Activated CD4-positive, alpha-beta T cell treated with anti-CD3 and anti-CD28 coated beads for 1 hour (primary cell): ENCODE measurements around the gene CNRIP1.
"Not testable (repeated sequence)": the region's sequence is repeated elsewhere in the genome, so short reads cannot be mapped to it uniquely, and the experiment has no call there.

Source experiments
- DNase-seq: peaks from one replicate; pipeline ENCODE4 v3.0.0-alpha.2; 2020

Gene CNRIP1

GRCh38 chr2:68319398-68320117 is at the start of gene CNRIP1:
Gene CNRIP1, minus strand, starts transcription at chr2:68319949. Its CDS starts 549 bp downstream, at chr2:68319400.
- no peak for DNase-seq

DNA sequence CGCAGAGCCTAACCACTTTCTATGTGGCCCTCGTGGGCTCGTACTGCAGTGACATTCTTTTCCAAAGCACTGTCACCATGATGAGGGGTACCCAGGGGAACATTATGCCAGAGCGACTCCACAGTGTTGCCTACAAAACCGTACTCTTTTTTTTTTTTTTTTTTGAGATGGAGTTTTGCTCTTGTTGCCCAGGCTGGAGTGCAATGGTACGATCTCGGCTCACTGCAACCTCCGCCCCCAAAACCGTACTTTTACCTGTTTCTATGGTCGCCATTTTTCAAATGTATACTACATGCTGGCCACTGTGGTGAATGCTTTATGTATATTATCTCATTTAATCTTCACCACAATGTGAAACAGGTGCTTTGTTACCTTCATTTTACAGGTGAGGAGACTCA is 49.6 kb upstream of the CNRIP1 start:
- DNase-seq = no peak

- no peak for DNase-seq
Measured at GRCh38 chr2:68368654-68369336, 49.0 kb upstream of the CNRIP1 start.

DNA sequence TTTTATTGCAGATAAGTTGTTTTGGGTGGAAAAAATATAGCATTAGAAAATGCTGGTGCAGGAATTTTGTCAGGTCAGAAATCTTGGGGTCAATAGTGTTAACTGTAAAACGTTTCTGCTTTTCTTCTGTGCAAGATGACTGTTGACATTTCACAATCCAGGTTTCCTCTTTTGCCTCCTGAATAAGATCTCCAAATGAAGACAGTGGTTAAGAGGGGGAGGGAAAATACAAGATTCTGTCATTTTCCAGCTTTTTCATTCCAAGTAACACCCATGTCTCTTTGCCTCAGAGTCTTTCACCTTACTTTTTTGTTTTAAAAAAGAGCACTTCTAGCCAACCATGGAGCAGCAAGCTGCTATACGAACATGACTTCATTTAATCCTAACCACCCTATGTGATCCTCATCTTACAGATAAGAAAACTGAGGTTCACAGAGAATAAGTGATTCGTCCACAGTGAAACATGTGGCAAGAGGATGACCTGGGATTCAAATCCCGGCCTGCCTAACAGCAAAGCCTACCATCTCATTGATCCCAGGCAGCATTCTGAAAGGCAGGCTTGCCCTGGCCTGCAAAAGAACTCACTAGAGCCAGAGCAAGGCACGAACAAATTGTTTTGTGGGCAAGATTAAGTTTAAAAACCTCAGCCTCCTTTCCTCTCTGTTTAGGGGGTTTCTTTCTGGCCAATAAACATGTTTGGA is 48.4 kb upstream of the CNRIP1 start:
- no peak for DNase-seq

GRCh38 chr2:68366083-68366560 is 46.4 kb upstream of the CNRIP1 start:
- no peak for DNase-seq

- no peak for DNase-seq
Measured at GRCh38 chr2:68365087-68365486, 45.3 kb upstream of the CNRIP1 start, which contains the start of gene PLEK. Gene PLEK, plus strand, starts transcription at chr2:68365282. Its CDS starts 70 bp downstream, at chr2:68365352.

- no peak for DNase-seq
Measured at GRCh38 chr2:68363721-68364120, 44.0 kb upstream of the CNRIP1 start.

DNA sequence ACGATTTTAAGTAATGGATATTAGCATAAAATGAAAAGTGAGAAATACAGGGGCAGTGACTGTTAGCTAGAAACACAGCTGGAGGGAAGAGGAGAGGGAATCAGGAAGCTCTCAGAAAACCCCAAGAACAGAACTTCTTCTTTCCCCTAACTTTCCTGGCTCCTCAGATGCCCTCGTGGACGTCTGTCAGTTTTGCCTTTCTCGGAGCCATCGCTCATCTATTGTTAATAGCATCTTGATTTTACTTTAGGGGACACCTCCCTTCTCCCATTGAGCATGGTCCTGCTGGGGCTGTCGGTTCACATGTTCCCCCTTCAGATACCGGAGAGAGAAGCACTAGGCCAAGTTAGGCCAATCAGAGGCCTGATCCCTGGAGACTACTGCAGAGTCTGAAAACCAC is 43.0 kb upstream of the CNRIP1 start:
- no peak for DNase-seq

DNA sequence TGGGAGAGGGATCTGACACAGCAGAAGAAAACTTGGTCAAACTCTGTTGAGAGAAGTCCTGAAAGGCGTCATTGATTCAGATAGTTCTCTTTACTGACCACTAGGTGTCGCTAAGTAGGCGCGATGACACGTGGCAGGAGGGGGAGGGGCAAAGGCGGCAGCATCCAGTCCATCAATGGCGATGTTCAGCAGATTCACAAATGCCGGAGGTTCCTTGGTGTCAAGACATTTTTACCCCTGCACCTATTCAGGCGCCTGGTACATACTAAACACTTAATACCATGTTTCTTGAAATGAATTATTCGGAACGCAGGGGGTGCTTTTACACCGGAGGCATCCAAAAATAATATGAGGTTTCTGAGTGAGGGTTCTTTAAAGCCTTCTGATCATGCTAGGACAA is 42.3 kb upstream of the CNRIP1 start:
- DNase-seq = peak; percentile 65

- no peak for DNase-seq
Measured at GRCh38 chr2:68359889-68360288, 40.1 kb upstream of the CNRIP1 start.

- DNase-seq = no peak
Measured at GRCh38 chr2:68357605-68358337, 38.0 kb upstream of the CNRIP1 start.

- no peak for DNase-seq
Measured at GRCh38 chr2:68356599-68357239, 37.0 kb upstream of the CNRIP1 start.

- no peak for DNase-seq
Measured at GRCh38 chr2:68352651-68353391, 33.1 kb upstream of the CNRIP1 start.

DNA sequence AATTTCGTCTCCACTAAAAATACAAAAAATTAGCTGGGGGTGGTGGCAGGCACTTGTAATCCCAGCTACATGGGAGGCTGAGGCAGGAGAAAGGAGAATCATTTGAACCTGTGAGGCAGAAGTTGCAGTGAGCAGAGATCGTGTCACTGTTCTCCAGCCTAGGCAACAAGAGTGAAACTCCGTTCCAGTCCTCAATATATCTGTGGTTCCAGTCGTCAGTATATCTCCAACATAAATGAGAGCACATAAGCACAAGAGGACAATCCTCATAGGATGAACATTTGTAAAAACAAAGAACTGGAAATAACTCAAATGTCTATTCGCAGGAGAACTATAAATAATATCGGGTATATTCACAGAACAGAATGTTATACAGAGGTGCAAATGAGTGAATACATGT is 32.2 kb upstream of the CNRIP1 start:
- DNase-seq = no peak

GRCh38 chr2:68349091-68349490 is 29.3 kb upstream of the CNRIP1 start:
- DNase-seq = not testable (repeated sequence)

DNA sequence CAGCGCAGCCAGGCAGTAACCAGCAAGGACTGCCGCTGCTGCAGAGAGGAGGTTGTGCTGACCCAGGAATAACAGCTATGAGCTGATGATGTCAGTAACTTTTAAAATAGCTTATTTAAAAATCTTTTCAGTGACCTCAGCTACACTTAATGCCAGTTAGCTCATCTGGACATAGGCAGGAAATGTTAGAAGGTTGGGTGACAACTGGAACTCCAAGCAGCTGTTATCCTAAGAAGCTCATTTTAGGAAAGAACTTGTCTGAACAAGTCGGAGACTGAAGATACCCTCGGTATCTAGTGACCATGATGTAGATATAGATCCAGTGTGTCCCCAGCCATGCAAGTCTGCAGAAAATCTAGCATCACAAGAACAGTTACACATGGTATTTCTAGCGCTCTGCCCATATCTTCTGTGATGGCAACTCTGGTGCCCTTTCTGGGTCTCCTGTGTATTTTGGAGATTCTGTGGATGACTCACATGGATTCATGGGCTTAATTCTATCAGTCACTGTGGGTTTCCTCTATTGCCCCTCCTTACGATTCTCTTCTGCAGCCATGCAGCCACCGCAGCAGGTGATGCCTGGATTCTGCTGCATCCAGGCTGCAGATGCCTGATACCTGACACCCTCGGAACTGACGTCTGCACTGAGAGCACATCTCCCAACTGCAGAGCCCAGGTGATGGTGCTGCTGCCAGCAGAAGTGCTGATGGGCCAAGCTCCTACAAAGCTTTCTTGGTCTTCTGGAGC is 25.6 kb upstream of the CNRIP1 start:
- no peak for DNase-seq

GRCh38 chr2:68344031-68344430 is 24.3 kb upstream of the CNRIP1 start:
- DNase-seq = no peak

GRCh38 chr2:68342470-68342869 is 22.7 kb upstream of the CNRIP1 start:
- DNase-seq = no peak

GRCh38 chr2:68341583-68341982 is 21.8 kb upstream of the CNRIP1 start:
- no peak for DNase-seq

DNA sequence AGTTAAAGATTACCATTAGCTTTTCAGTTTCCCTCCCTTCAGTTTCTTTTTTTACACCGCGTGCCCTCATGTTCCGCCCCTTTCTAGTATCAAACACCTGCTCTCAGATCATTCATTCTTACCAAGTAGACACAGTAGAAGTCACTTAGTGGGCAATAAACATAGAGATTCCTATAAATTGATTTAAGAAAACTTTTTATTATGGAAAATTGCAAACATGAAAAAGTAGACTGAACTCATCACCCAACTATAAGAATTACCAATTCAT is 21.2 kb upstream of the CNRIP1 start:
- DNase-seq = no peak
